NB4 (cell line): ENCODE results near the gene UTRN.

ENCODE experiments used
- CTCF ChIP-seq: IDR thresholded peaks from one replicate; pipeline ENCODE4 v1.5.1; 2012; ENCODE audit warnings: low read depth, low read length
- MAX ChIP-seq: IDR thresholded peaks from 2 replicates; pipeline ENCODE4 v1.6.1; 2011; ENCODE audit warnings: low read depth, low read length
- MYC ChIP-seq: IDR thresholded peaks from 2 replicates; pipeline ENCODE4 v1.6.1; 2011; ENCODE audit warnings: low read depth, low read length
- POLR2A ChIP-seq: IDR thresholded peaks from 2 replicates; pipeline ENCODE4 v1.6.1; 2011; ENCODE audit warnings: mild to moderate bottlenecking; ENCODE audit not compliant: insufficient read length; ENCODE audit errors: extremely low read depth

- TF ChIP-seq POLR2A (no peak), CTCF (no peak), MYC (no peak), MAX (no peak)
These were observed 31.7 kb downstream of the UTRN start for GRCh38 chr6:144316862-144317195.
